Liver (tissue), 3 donors: Measurements from ENCODE around the gene MAOB.

Source experiments
- CTCF ChIP-seq: fragments of 150-350 bp; IDR thresholded peaks from 2 replicates; pipeline ENCODE4 v1.5.1; 2017; ENCODE audit warnings: improper control_type of control experiment, low read depth, low read length; ENCODE audit not compliant: missing input control
- HNF4A ChIP-seq, 2 donors: conservative IDR thresholded peaks; 2 replicates each; pipeline ENCODE4 v1.6.1; 2016; ENCODE audit warnings: antibody characterized with exemption in 2 of 2, mild to moderate bottlenecking in 2 of 2
- HNF4G ChIP-seq: IDR thresholded peaks from 2 replicates; pipeline ENCODE4 v1.6.1; 2016; ENCODE audit warnings: antibody characterized with exemption
- RAD21 ChIP-seq, 2 donors: IDR thresholded peaks; 2 replicates each; pipeline ENCODE4 v1.6.1; 2016; ENCODE audit warnings: antibody characterized with exemption in 2 of 2, mild to moderate bottlenecking in 2 of 2
- RXRA ChIP-seq, 2 donors: IDR thresholded peaks; 2 replicates each; pipeline ENCODE4 v1.6.1; 2017 to 2018; ENCODE audit warnings: antibody characterized with exemption in 2 of 2, mild to moderate bottlenecking in 1 of 2
- SP1 ChIP-seq: IDR thresholded peaks from 2 replicates; pipeline ENCODE4 v1.6.1; 2018; ENCODE audit warnings: antibody characterized with exemption, mild to moderate bottlenecking
- YY1 ChIP-seq: IDR thresholded peaks from 2 replicates; pipeline ENCODE4 v1.6.1; 2016; ENCODE audit warnings: antibody characterized with exemption, mild to moderate bottlenecking
- TF ChIP-seq, protein P1 (sequence below): IDR thresholded peaks from 2 replicates; pipeline ENCODE4 v1.6.1; 2016; ENCODE audit warnings: antibody characterized with exemption, mild to moderate bottlenecking
- TF ChIP-seq, protein P2 (sequence below): IDR thresholded peaks from 2 replicates; pipeline ENCODE4 v1.6.1; 2016; ENCODE audit warnings: antibody characterized with exemption
- donor health status: healthy.
- donor health status: healthy.

DNA sequence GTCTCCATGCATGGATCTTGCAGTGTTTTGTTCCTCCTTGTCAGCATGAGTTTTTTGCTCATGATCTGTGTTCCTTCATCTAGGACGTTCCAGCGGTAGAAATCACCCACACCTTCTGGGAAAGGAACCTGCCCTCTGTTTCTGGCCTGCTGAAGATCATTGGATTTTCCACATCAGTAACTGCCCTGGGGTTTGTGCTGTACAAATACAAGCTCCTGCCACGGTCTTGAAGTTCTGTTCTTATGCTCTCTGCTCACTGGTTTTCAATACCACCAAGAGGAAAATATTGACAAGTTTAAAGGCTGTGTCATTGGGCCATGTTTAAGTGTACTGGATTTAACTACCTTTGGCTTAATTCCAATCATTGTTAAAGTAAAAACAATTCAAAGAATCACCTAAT lies 138.0 kb downstream of the MAOB start:
- TF ChIP-seq YY1 (no peak), RXRA (IDR thresholded peaks at IDR 0.05) (no peak), CTCF (no peak), HNF4A (conservative IDR thresholded peaks at IDR 0.05) (no peak), SP1 (no peak), RAD21 (IDR thresholded peaks at IDR 0.05) (no peak), HNF4G (no peak)
- TF ChIP-seq, protein P1, sequence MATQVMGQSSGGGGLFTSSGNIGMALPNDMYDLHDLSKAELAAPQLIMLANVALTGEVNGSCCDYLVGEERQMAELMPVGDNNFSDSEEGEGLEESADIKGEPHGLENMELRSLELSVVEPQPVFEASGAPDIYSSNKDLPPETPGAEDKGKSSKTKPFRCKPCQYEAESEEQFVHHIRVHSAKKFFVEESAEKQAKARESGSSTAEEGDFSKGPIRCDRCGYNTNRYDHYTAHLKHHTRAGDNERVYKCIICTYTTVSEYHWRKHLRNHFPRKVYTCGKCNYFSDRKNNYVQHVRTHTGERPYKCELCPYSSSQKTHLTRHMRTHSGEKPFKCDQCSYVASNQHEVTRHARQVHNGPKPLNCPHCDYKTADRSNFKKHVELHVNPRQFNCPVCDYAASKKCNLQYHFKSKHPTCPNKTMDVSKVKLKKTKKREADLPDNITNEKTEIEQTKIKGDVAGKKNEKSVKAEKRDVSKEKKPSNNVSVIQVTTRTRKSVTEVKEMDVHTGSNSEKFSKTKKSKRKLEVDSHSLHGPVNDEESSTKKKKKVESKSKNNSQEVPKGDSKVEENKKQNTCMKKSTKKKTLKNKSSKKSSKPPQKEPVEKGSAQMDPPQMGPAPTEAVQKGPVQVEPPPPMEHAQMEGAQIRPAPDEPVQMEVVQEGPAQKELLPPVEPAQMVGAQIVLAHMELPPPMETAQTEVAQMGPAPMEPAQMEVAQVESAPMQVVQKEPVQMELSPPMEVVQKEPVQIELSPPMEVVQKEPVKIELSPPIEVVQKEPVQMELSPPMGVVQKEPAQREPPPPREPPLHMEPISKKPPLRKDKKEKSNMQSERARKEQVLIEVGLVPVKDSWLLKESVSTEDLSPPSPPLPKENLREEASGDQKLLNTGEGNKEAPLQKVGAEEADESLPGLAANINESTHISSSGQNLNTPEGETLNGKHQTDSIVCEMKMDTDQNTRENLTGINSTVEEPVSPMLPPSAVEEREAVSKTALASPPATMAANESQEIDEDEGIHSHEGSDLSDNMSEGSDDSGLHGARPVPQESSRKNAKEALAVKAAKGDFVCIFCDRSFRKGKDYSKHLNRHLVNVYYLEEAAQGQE = no peak
- TF ChIP-seq, protein P2, sequence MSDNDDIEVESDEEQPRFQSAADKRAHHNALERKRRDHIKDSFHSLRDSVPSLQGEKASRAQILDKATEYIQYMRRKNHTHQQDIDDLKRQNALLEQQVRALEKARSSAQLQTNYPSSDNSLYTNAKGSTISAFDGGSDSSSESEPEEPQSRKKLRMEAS = no peak
